K562 (cell line): ENCODE results near the gene NDUFB7. TPM values are rescaled to one million over a fixed set of nuclear protein-coding genes. Genes with fewer than 3 reads are reported as not detected.

Source experiments
- ARID3A ChIP-seq: IDR thresholded peaks from 2 replicates; pipeline ENCODE4 v1.6.1; 2012; ENCODE audit warnings: low read depth, low read length, improper control_type of control experiment, borderline replicate concordance
- DMBX1 ChIP-seq: fragments of 250-450 bp; sonication (Bioruptor Pico); IDR thresholded peaks from 2 replicates; pipeline ENCODE4 v1.8.0; 2022; ENCODE audit warnings: inconsistent platforms, mild to moderate bottlenecking, moderate library complexity, borderline replicate concordance
- ELF4 ChIP-seq: fragments of 450-650 bp; formaldehyde crosslinking; IDR thresholded peaks from 2 replicates; pipeline ENCODE4 v1.4.0; 2022; ENCODE audit warnings: missing genetic modification characterization
- HMGN3 ChIP-seq: IDR thresholded peaks from 2 replicates; pipeline ENCODE4 v1.6.1; 2011; ENCODE audit warnings: borderline replicate concordance, low read depth, mild to moderate bottlenecking, mixed read lengths, low read length; ENCODE audit not compliant: insufficient read length; ENCODE audit errors: extremely low read depth
- KHSRP ChIP-seq: fragments of 450-650 bp; IDR thresholded peaks from 2 replicates; pipeline ENCODE4 v1.6.1; 2017
- NONO ChIP-seq, 2 experiments: fragments of 200-400 bp in 1 of 2; fragments of 450-650 bp in 1 of 2; formaldehyde crosslinking in 1 of 2; IDR thresholded peaks; 2 replicates each; pipeline ENCODE4 v1.6.1; 2017; ENCODE audit warnings: low read depth in 2 of 2, mild to moderate bottlenecking in 2 of 2, moderate library complexity in 2 of 2, low read length in 1 of 2
- NR2F6 ChIP-seq: fragments of 450-650 bp; formaldehyde crosslinking; IDR thresholded peaks from 2 replicates; pipeline ENCODE4 v1.4.0; 2020; ENCODE audit warnings: mild to moderate bottlenecking
- PHF21A ChIP-seq: fragments of 450-650 bp; IDR thresholded peaks from 2 replicates; pipeline ENCODE4 v1.6.1; 2017; ENCODE audit warnings: low read depth, borderline replicate concordance
- RBBP5 ChIP-seq: fragments of 200-600 bp; sonication (generic); IDR thresholded peaks from 2 replicates; pipeline ENCODE4 v1.6.1; 2012; ENCODE audit warnings: borderline replicate concordance, mild to moderate bottlenecking, low read length, control low read depth, inconsistent platforms; ENCODE audit not compliant: insufficient read depth, poor library complexity, severe bottlenecking
- RBFOX2 ChIP-seq: fragments of 200-400 bp; formaldehyde crosslinking; IDR thresholded peaks from 2 replicates; pipeline ENCODE4 v1.6.1; 2017; ENCODE audit warnings: low read depth, mild to moderate bottlenecking, low read length, moderate library complexity
- SMARCA4 ChIP-seq: fragments of 450-650 bp; IDR thresholded peaks from 2 replicates; pipeline ENCODE4 v1.6.1; 2016
- U2AF1 ChIP-seq: fragments of 200-400 bp; formaldehyde crosslinking; optimal IDR thresholded peaks from 2 replicates; pipeline ENCODE3; 2017; ENCODE audit warnings: mild to moderate bottlenecking, low read depth, low read length, moderate library complexity
- ZNF165 ChIP-seq: fragments of 250-450 bp; sonication (Bioruptor Pico); IDR thresholded peaks from 2 replicates; pipeline ENCODE4 v1.4.0; 2020; ENCODE audit warnings: borderline replicate concordance
- ZNF224 ChIP-seq: sonication (generic); formaldehyde crosslinking; IDR thresholded peaks from 2 replicates; pipeline ENCODE4 v1.8.0; 2022; ENCODE audit warnings: mild to moderate bottlenecking, missing genetic modification reagents
- ZNF263 ChIP-seq: sonication (generic); formaldehyde crosslinking; IDR thresholded peaks from 2 replicates; pipeline ENCODE4 v1.8.0; 2022; ENCODE audit warnings: mild to moderate bottlenecking, missing genetic modification reagents, borderline replicate concordance
- ZNF436 ChIP-seq: fragments of 250-450, 450-650 bp; sonication (Bioruptor Pico); formaldehyde crosslinking; IDR thresholded peaks from 2 replicates; pipeline ENCODE4 v1.7.0; 2020; ENCODE audit warnings: mild to moderate bottlenecking
- ZNF592 ChIP-seq: fragments of 450-650 bp; IDR thresholded peaks from 2 replicates; pipeline ENCODE4 v1.6.1; 2017; ENCODE audit warnings: antibody characterized with exemption, mild to moderate bottlenecking
- ZNF764 ChIP-seq: fragments of 250-450 bp; sonication (Bioruptor Pico); IDR thresholded peaks from 2 replicates; pipeline ENCODE4 v1.4.0; 2020; ENCODE audit warnings: low read depth, mild to moderate bottlenecking, moderate library complexity
- ZNF778 ChIP-seq: fragments of 450-650 bp; formaldehyde crosslinking; IDR thresholded peaks from 2 replicates; pipeline ENCODE4 v1.4.0; 2020; ENCODE audit warnings: mild to moderate bottlenecking, moderate library complexity
- polyA plus RNA-seq, 8 experiments: library from polyadenylated mRNA; depleted of rRNA in 4 of 8; stranded (reverse) in 5 of 8; unstranded in 3 of 8; fragments of >200 nt; fragmentation: Nextera tagmentation in 2 of 8; fragmentation: Illumina TruSeq in 1 of 8; extraction: Ambion mirVana in 2 of 8; extraction: Trizol in 1 of 8; gene quantifications; 2 replicates each; pipeline versions ENCODE4 v1.2.1 to v1.2.3, GENCODE V29; 2011 to 2014; ENCODE audit warnings: inconsistent platforms in 1 of 8, missing spikeins in 1 of 8
- total RNA-seq, 7 experiments: library from RNA; depleted of rRNA in 6 of 7; stranded (reverse); fragments of >200 nt in 6 of 7; fragmentation: Illumina TruSeq in 2 of 7; extraction: Trizol in 2 of 7; gene quantifications; 2 replicates each; pipeline versions ENCODE4 v1.2.1 to v1.2.3, GENCODE V29; 2011 to 2021; ENCODE audit warnings: low replicate concordance in 1 of 7
- TF ChIP-seq, protein P1 (sequence below): fragments of 200-400 bp; formaldehyde crosslinking; IDR thresholded peaks from 2 replicates; pipeline ENCODE4 v1.6.1; 2017; ENCODE audit warnings: mild to moderate bottlenecking, low read depth, low read length, moderate library complexity

The NDUFB7 gene
- total and polyA plus RNA-seq, 9 of the 15 experiments (the other 6 are each of a cell fraction or from before 2014, with no cell fraction given) = 14.9 to 842 (median 137) TPM

- TF ChIP-seq HMGN3 (peak; percentile 98), ZNF592 (no peak), RBFOX2 (peak; percentile 95), U2AF1 (peak; percentile 95), ZNF764 (CRISPR knock-in tag) (no peak), ZNF263 (CRISPR knock-in tag) (peak; percentile 51; the same call in 1 of the 2 replicates), PHF21A (no peak; the same call in 1 of the 2 replicates), ARID3A (no peak), ZNF436 (CRISPR knock-in tag) (no peak), RBBP5 (peak; percentile 79), ZNF165 (CRISPR knock-in tag) (no peak), NONO (IDR thresholded peaks at IDR 0.05; ENCODE audit: low read depth in 2 of 2, low read length in 1 of 2) (peak; percentile 9 to 93; a peak in 3 of 4 replicates), ZNF778 (CRISPR knock-in tag) (no peak), SMARCA4 (no peak), NR2F6 (no peak), ZNF224 (CRISPR knock-in tag) (0 out of 2 replicates have a peak, but pooled peaks have one; percentile 54), ELF4 (CRISPR knock-in tag) (no peak), DMBX1 (CRISPR knock-in tag) (no peak), KHSRP (no peak)
- TF ChIP-seq, protein P1, sequence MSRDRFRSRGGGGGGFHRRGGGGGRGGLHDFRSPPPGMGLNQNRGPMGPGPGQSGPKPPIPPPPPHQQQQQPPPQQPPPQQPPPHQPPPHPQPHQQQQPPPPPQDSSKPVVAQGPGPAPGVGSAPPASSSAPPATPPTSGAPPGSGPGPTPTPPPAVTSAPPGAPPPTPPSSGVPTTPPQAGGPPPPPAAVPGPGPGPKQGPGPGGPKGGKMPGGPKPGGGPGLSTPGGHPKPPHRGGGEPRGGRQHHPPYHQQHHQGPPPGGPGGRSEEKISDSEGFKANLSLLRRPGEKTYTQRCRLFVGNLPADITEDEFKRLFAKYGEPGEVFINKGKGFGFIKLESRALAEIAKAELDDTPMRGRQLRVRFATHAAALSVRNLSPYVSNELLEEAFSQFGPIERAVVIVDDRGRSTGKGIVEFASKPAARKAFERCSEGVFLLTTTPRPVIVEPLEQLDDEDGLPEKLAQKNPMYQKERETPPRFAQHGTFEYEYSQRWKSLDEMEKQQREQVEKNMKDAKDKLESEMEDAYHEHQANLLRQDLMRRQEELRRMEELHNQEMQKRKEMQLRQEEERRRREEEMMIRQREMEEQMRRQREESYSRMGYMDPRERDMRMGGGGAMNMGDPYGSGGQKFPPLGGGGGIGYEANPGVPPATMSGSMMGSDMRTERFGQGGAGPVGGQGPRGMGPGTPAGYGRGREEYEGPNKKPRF = no peak
These were observed 53.9 kb downstream of the NDUFB7 start, which contains the start of gene DNAJB1 (continued) for GRCh38 chr19:14517840-14518505.
